ENCODE results near the gene PTOV1.
A peak's percentile ranks its signal among the peaks of the same experiment; 100 is the strongest.

Gene PTOV1

GRCh38 chr19:49878744-49879070 lies 27.7 kb downstream of the PTOV1 start:
- Histone ChIP-seq H3K36me3 (ENCODE audit: low read length) (peaks cover 8% of the 10 kb centered on the region; the same call in 1 of the 2 replicates), H2AFZ (ENCODE audit: low read depth, low read length, severe bottlenecking) (no peak overlapping the region)

GRCh38 chr19:49879243-49879963 lies 28.4 kb downstream of the PTOV1 start:
- peaks cover 8% of the 10 kb centered on the region; the same call in 1 of the 2 replicates for H3K36me3 ChIP-seq (ENCODE audit: low read length)
- H3K27me3 ChIP-seq (ENCODE audit: low read length) = no peaks in the 10 kb centered on the region
- no peak for TF ChIP-seq CTCF (IDR thresholded peaks at IDR 0.05; ENCODE audit: insufficient read depth, low read length, poor library complexity, severe bottlenecking)
- no peak for TF ChIP-seq EZH2phosphoT487 (conservative IDR thresholded peaks at IDR 0.05; ENCODE audit: low read length)
- peaks cover 9% of the 10 kb centered on the region; the same call in 1 of the 2 replicates for H3K79me2 ChIP-seq (ENCODE audit: insufficient read depth, low read length)
- no peaks in the 10 kb centered on the region for H3K9me3 ChIP-seq (ENCODE audit: insufficient read depth, low read length)
- H3F3A ChIP-seq (ENCODE audit: insufficient read depth) = no peaks in the 10 kb centered on the region
- H3K27ac ChIP-seq (ENCODE audit: low read depth, low read length) = no peak overlapping the region
- H3K4me3 ChIP-seq (ENCODE audit: insufficient read depth, low read length, poor library complexity, severe bottlenecking) = no peak overlapping the region
- no peak overlapping the region for H2AFZ ChIP-seq (ENCODE audit: low read depth, low read length, severe bottlenecking)
- no peaks in the 10 kb centered on the region for H3K9me2 ChIP-seq (replicated peaks; ENCODE audit: insufficient read depth, low read length)
- H4K20me1 ChIP-seq (ENCODE audit: low read depth, low read length) = no peaks in the 10 kb centered on the region
- no peak overlapping the region for H3K9ac ChIP-seq (ENCODE audit: low read length)
- H3K4me2 ChIP-seq (ENCODE audit: low read depth, low read length, poor library complexity, severe bottlenecking) = peak overlapping the region; percentile 67

More at GRCh38 chr19:49878744-49879070, 27.7 kb downstream of the PTOV1 start:
- Histone ChIP-seq H3K9me3 (ENCODE audit: insufficient read depth, low read length) (no peaks in the 10 kb centered on the region), H3K79me2 (ENCODE audit: insufficient read depth, low read length) (peaks cover 9% of the 10 kb centered on the region; the same call in 1 of the 2 replicates), H3K27me3 (ENCODE audit: low read length) (no peaks in the 10 kb centered on the region), H3K4me3 (ENCODE audit: insufficient read depth, low read length, poor library complexity, severe bottlenecking) (peak overlapping the region; percentile 89), H4K20me1 (ENCODE audit: low read depth, low read length) (no peaks in the 10 kb centered on the region), H3F3A (ENCODE audit: insufficient read depth) (no peaks in the 10 kb centered on the region), H3K4me2 (ENCODE audit: low read depth, low read length, poor library complexity, severe bottlenecking) (peak overlapping the region; percentile 67), H3K9me2 (replicated peaks; ENCODE audit: insufficient read depth, low read length) (no peaks in the 10 kb centered on the region), H3K27ac (ENCODE audit: low read depth, low read length) (no peak overlapping the region), H3K9ac (ENCODE audit: low read length) (peak overlapping the region; percentile 94)
- TF ChIP-seq CTCF (IDR thresholded peaks at IDR 0.05; ENCODE audit: insufficient read depth, low read length, poor library complexity, severe bottlenecking) (no peak), EZH2phosphoT487 (conservative IDR thresholded peaks at IDR 0.05; ENCODE audit: low read length) (no peak)

GRCh38 chr19:49880162-49880869 lies 29.4 kb downstream of the PTOV1 start:
- Histone ChIP-seq H3K27ac (ENCODE audit: low read depth, low read length) (no peak overlapping the region), H3K4me2 (ENCODE audit: low read depth, low read length, poor library complexity, severe bottlenecking) (no peak overlapping the region), H4K20me1 (ENCODE audit: low read depth, low read length) (no peaks in the 10 kb centered on the region), H3K27me3 (ENCODE audit: low read length) (no peaks in the 10 kb centered on the region), H3K79me2 (ENCODE audit: insufficient read depth, low read length) (peaks cover 8% of the 10 kb centered on the region; the same call in 1 of the 2 replicates), H3K4me3 (ENCODE audit: insufficient read depth, low read length, poor library complexity, severe bottlenecking) (no peak overlapping the region), H3K9me2 (replicated peaks; ENCODE audit: insufficient read depth, low read length) (no peaks in the 10 kb centered on the region), H3K36me3 (ENCODE audit: low read length) (peaks cover 8% of the 10 kb centered on the region; the same call in 1 of the 2 replicates), H3K9me3 (ENCODE audit: insufficient read depth, low read length) (no peaks in the 10 kb centered on the region), H3K9ac (ENCODE audit: low read length) (no peak overlapping the region), H2AFZ (ENCODE audit: low read depth, low read length, severe bottlenecking) (no peak overlapping the region), H3F3A (ENCODE audit: insufficient read depth) (no peaks in the 10 kb centered on the region)
- TF ChIP-seq CTCF (IDR thresholded peaks at IDR 0.05; ENCODE audit: insufficient read depth, low read length, poor library complexity, severe bottlenecking) (no peak), EZH2phosphoT487 (conservative IDR thresholded peaks at IDR 0.05; ENCODE audit: low read length) (no peak)

Measured in SU-DHL-6 (cell line).